ENCODE data around the gene BAD. TPM values are rescaled to one million over a fixed set of nuclear protein-coding genes. Genes with fewer than 3 reads are reported as not detected.

BAD gene
- total and polyA plus RNA-seq, 2 of the 13 experiments (the other 11 are each of a cell fraction or from before 2014, with no cell fraction given), result 17.9 to 28.5 TPM

DNA sequence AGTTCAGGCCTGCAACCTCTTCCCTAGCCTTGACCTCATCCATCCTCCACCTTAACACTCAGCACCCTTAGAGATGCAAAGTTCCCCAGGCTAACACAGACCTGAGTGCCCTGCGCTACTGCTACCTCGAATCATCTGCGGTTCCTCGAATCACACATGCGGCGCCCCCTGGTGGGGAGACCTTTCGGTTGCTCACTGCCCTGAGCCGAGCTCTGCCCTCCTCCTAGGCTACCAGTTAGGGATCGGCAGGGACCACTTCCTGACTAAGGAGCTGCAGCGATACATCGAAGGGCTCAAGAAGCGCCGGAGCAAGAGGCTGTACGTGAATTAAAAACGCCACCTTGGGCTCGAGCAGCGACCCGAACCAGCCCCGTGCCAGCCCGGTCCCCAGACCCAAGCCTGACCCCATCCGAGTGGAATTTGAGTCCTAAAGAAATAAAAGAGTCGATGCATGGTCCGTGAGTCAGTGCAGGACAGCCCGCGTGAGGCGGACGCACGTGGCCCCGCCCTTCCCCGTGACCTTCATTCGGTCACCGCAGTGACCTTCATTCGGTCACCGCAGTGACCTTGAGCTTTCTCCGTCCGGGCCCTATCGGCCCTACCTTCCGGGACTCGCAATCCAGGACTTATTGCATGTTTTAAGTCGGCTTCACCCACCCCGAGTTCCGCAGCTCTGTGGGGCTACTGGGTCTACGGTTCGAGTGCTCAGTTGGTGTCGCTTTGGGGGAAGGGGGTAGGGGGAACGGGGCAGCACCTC is 20.0 kb upstream of the BAD start (continued):
- TF ChIP-seq, protein P1, sequence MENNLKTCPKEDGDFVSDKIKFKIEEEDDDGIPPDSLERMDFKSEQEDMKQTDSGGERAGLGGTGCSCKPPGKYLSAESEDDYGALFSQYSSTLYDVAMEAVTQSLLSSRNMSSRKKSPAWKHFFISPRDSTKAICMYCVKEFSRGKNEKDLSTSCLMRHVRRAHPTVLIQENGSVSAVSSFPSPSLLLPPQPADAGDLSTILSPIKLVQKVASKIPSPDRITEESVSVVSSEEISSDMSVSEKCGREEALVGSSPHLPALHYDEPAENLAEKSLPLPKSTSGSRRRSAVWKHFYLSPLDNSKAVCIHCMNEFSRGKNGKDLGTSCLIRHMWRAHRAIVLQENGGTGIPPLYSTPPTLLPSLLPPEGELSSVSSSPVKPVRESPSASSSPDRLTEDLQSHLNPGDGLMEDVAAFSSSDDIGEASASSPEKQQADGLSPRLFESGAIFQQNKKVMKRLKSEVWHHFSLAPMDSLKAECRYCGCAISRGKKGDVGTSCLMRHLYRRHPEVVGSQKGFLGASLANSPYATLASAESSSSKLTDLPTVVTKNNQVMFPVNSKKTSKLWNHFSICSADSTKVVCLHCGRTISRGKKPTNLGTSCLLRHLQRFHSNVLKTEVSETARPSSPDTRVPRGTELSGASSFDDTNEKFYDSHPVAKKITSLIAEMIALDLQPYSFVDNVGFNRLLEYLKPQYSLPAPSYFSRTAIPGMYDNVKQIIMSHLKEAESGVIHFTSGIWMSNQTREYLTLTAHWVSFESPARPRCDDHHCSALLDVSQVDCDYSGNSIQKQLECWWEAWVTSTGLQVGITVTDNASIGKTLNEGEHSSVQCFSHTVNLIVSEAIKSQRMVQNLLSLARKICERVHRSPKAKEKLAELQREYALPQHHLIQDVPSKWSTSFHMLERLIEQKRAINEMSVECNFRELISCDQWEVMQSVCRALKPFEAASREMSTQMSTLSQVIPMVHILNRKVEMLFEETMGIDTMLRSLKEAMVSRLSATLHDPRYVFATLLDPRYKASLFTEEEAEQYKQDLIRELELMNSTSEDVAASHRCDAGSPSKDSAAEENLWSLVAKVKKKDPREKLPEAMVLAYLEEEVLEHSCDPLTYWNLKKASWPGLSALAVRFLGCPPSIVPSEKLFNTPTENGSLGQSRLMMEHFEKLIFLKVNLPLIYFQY (CRISPR knock-in tag; IDR thresholded peaks at IDR 0.05; ENCODE audit: borderline replicate concordance), result peak; percentile 23; the same call in 1 of the 2 replicates
- TF ChIP-seq KDM3A (CRISPR knock-in tag; IDR thresholded peaks at IDR 0.05; ENCODE audit: low read depth) (no peak), ZNF430 (CRISPR knock-in tag; IDR thresholded peaks at IDR 0.05) (peak; percentile 80; the same call in 1 of the 2 replicates), SYNCRIP (IDR thresholded peaks at IDR 0.05; ENCODE audit: insufficient read depth, low read depth, low read length) (no peak), YEATS2 (CRISPR knock-in tag; IDR thresholded peaks at IDR 0.05; ENCODE audit: borderline replicate concordance) (peak; percentile 55; the same call in 1 of the 2 replicates), ZNF264 (CRISPR knock-in tag; IDR thresholded peaks at IDR 0.05) (peak; percentile 74), SOX5 (CRISPR knock-in tag; IDR thresholded peaks at IDR 0.05; ENCODE audit: borderline replicate concordance) (no peak), KDM2A (CRISPR knock-in tag; IDR thresholded peaks at IDR 0.05; ENCODE audit: borderline replicate concordance, low read depth) (peak; percentile 62), MEF2D (CRISPR knock-in tag; IDR thresholded peaks at IDR 0.05) (peak; percentile 70; the same call in 1 of the 2 replicates), FOXM1 (CRISPR knock-in tag; IDR thresholded peaks at IDR 0.05) (no peak), KAT8 (CRISPR knock-in tag; IDR thresholded peaks at IDR 0.05) (peak; percentile 66; the same call in 1 of the 2 replicates), ZNF496 (CRISPR knock-in tag; IDR thresholded peaks at IDR 0.05; ENCODE audit: insufficient replicate concordance) (no peak), TP53 (CRISPR knock-in tag; conservative IDR thresholded peaks at IDR 0.05) (peak; percentile 79; the same call in 1 of the 2 replicates), KLF6 (CRISPR knock-in tag; IDR thresholded peaks at IDR 0.05) (0 out of 2 replicates have a peak, but pooled peaks have one; percentile 26), KMT2B (CRISPR knock-in tag; IDR thresholded peaks at IDR 0.05) (peak; percentile 37; the same call in 1 of the 2 replicates)
- TF ChIP-seq, protein P2, sequence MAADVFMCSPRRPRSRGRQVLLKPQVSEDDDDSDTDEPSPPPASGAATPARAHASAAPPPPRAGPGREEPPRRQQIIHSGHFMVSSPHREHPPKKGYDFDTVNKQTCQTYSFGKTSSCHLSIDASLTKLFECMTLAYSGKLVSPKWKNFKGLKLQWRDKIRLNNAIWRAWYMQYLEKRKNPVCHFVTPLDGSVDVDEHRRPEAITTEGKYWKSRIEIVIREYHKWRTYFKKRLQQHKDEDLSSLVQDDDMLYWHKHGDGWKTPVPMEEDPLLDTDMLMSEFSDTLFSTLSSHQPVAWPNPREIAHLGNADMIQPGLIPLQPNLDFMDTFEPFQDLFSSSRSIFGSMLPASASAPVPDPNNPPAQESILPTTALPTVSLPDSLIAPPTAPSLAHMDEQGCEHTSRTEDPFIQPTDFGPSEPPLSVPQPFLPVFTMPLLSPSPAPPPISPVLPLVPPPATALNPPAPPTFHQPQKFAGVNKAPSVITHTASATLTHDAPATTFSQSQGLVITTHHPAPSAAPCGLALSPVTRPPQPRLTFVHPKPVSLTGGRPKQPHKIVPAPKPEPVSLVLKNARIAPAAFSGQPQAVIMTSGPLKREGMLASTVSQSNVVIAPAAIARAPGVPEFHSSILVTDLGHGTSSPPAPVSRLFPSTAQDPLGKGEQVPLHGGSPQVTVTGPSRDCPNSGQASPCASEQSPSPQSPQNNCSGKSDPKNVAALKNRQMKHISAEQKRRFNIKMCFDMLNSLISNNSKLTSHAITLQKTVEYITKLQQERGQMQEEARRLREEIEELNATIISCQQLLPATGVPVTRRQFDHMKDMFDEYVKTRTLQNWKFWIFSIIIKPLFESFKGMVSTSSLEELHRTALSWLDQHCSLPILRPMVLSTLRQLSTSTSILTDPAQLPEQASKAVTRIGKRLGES (CRISPR knock-in tag; IDR thresholded peaks at IDR 0.05; ENCODE audit: borderline replicate concordance), result 0 out of 2 replicates have a peak, but pooled peaks have one; percentile 26
- TF ChIP-seq, protein P3, sequence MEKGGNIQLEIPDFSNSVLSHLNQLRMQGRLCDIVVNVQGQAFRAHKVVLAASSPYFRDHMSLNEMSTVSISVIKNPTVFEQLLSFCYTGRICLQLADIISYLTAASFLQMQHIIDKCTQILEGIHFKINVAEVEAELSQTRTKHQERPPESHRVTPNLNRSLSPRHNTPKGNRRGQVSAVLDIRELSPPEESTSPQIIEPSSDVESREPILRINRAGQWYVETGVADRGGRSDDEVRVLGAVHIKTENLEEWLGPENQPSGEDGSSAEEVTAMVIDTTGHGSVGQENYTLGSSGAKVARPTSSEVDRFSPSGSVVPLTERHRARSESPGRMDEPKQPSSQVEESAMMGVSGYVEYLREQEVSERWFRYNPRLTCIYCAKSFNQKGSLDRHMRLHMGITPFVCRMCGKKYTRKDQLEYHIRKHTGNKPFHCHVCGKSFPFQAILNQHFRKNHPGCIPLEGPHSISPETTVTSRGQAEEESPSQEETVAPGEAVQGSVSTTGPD (CRISPR knock-in tag; IDR thresholded peaks at IDR 0.05), result no peak
